GM10266 (cell line): ENCODE measurements around the gene NFIA.

Experiments
- DNase-seq: peaks from one replicate; pipeline ENCODE4 v3.0.0; 2012; ENCODE audit errors: extremely low spot score
- CTCF ChIP-seq: IDR thresholded peaks from 2 replicates; pipeline ENCODE4 v1.5.1; 2012; ENCODE audit warnings: mild to moderate bottlenecking, low read depth; ENCODE audit not compliant: control insufficient read depth, insufficient read depth; ENCODE audit errors: missing control alignments

Gene NFIA

GRCh38 chr1:61261595-61261994 is 179.2 kb downstream of the NFIA start:
- TF ChIP-seq CTCF, result no peak
- DNase-seq, result no peak

- no peak for TF ChIP-seq CTCF
Measured at GRCh38 chr1:61263905-61264824, 181.8 kb downstream of the NFIA start.

GRCh38 chr1:61264825-61265242 is 182.5 kb downstream of the NFIA start:
- no peak for TF ChIP-seq CTCF
- DNase-seq, result no peak

More at GRCh38 chr1:61263905-61264824, 181.8 kb downstream of the NFIA start:
- DNase-seq, result no peak

- TF ChIP-seq CTCF, result no peak
- no peak for DNase-seq
Measured at GRCh38 chr1:61265665-61266064, 183.3 kb downstream of the NFIA start.

GRCh38 chr1:61266738-61267137 is 184.4 kb downstream of the NFIA start:
- TF ChIP-seq CTCF, result no peak
- DNase-seq, result no peak

- TF ChIP-seq CTCF, result no peak
- no peak for DNase-seq
Measured at GRCh38 chr1:61268546-61269240, 186.3 kb downstream of the NFIA start.

- TF ChIP-seq CTCF, result no peak
Measured at GRCh38 chr1:61269602-61270001, 187.2 kb downstream of the NFIA start.

More at GRCh38 chr1:61269602-61270001, 187.2 kb downstream of the NFIA start:
- no peak for DNase-seq
